HFFc6 (cell line): Measurements from ENCODE around the gene AUNIP. TPM values are rescaled to one million over a fixed set of nuclear protein-coding genes. Genes with fewer than 3 reads are reported as not detected.

Source experiments
- DNase-seq: peaks from one replicate; pipeline ENCODE4 v3.0.0-alpha.2; 2018
- H3K27ac Mint-ChIP-seq: 2 replicates; pipeline ENCODE4 v1.8.0; 2020; ENCODE audit warnings: mild to moderate bottlenecking, mixed read lengths
- H3K27me3 Mint-ChIP-seq: 2 replicates; pipeline ENCODE4 v1.8.0; 2021; ENCODE audit warnings: mild to moderate bottlenecking, moderate library complexity, mixed read lengths; ENCODE audit not compliant: insufficient read depth
- H3K36me3 Mint-ChIP-seq: 2 replicates; pipeline ENCODE4 v1.8.0; 2021; ENCODE audit warnings: low read depth, mixed read lengths
- H3K4me1 Mint-ChIP-seq: 2 replicates; pipeline ENCODE4 v1.8.0; 2020; ENCODE audit warnings: low read depth, mixed read lengths
- H3K4me3 Mint-ChIP-seq: 2 replicates; pipeline ENCODE4 v1.8.0; 2020; ENCODE audit warnings: mild to moderate bottlenecking, moderate library complexity, mixed read lengths
- H3K9me3 Mint-ChIP-seq: 2 replicates; pipeline ENCODE4 v1.8.0; 2020; ENCODE audit warnings: mild to moderate bottlenecking, mixed read lengths
- CTCF ChIP-seq: fragments of 200-600 bp; sonication (generic); IDR thresholded peaks from 2 replicates; pipeline ENCODE4 v1.5.0; 2021; ENCODE audit warnings: antibody characterized with exemption, mild to moderate bottlenecking
- total RNA-seq, 6 experiments: library from RNA; stranded (reverse); fragmentation: NEBNext Ultra II Directional; extraction: Animal tissue kit (Norgen Biotek cat#: 25700); gene quantifications; 2 replicates in 1 of 6; 3 replicates in 5 of 6; pipeline ENCODE4 v1.2.3, GENCODE V29; 2021

Gene AUNIP
- total RNA-seq, 6 experiments from 2014 or later = 2.4 to 3.6 (median 3.2) TPM

DNA sequence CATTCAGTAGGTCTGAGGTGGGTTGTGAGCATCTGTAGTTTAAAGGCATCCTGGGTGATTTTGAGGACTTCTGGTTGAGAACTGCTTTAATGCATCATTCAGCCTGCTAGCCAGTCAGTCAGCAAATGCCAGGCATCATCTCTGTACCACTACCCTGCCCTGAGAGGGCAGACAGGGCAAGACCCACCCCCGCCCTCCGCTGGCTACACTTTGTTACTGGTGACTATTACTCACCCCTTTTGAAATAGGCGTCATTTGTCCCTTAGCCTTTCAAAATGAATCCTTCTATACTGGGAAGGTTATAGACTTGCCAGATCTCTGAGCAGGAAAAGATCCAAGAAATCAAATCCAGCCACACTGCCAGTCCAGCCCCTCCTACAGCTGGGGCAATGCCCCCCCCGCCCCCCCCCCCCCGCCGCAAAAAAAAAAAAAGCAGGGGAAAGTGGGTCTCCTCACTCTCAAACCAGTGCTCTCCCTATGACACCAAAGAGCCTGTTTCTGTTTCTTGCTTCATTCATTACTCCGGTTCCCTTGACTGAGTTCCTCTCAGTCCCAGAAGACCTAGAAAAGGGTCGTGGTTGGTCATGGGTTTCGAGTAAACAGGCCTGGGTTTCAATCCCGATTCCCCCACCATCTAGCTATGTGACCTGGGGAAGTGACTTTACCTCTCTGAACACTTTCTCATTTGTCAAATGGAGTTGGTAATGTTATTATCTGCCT lies 54.9 kb downstream of the AUNIP start:
- peaks cover 32% of the 10 kb centered on the region for H3K4me1 Mint-ChIP-seq
- H3K27ac Mint-ChIP-seq = no peak overlapping the region
- H3K4me3 Mint-ChIP-seq = no peak overlapping the region
- peaks cover 2% of the 10 kb centered on the region for H3K27me3 Mint-ChIP-seq
- TF ChIP-seq CTCF = no peak
- no peaks in the 10 kb centered on the region; the same call in 1 of the 2 replicates for H3K36me3 Mint-ChIP-seq
- DNase-seq = no peak
- no peaks in the 10 kb centered on the region for H3K9me3 Mint-ChIP-seq

DNA sequence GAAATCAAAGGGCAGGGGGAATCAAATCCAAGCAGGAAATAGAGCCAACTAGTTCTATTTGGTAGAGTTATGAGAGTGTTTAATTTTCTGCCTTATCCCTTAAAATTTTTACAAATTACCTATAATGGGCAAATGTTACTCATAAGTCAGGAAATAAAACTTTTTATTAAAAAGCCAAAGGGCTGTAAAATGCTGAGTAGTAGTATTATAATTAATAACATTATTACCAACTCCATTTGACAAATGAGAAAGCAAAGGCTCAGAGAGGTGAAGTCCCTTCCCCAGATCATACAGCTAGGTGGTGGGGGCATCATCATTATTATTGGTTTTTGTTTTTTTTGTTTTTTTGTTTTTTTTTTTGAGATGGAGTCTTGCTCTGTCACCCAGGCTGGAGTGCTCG lies 55.9 kb downstream of the AUNIP start:
- Mint-ChIP-seq H3K9me3 (no peaks in the 10 kb centered on the region), H3K27me3 (peaks cover 2% of the 10 kb centered on the region), H3K36me3 (no peaks in the 10 kb centered on the region; the same call in 1 of the 2 replicates), H3K27ac (no peak overlapping the region), H3K4me1 (peaks cover 32% of the 10 kb centered on the region), H3K4me3 (no peak overlapping the region)
- no peak for DNase-seq
- TF ChIP-seq CTCF = no peak

GRCh38 chr1:25802915-25803314 lies 56.3 kb downstream of the AUNIP start:
- TF ChIP-seq CTCF = no peak
- H3K27me3 Mint-ChIP-seq = peaks cover 2% of the 10 kb centered on the region
- no peak overlapping the region for H3K27ac Mint-ChIP-seq
- no peaks in the 10 kb centered on the region; the same call in 1 of the 2 replicates for H3K36me3 Mint-ChIP-seq
- H3K4me1 Mint-ChIP-seq = peaks cover 32% of the 10 kb centered on the region
- no peak overlapping the region for H3K4me3 Mint-ChIP-seq
- no peak for DNase-seq
- H3K9me3 Mint-ChIP-seq = no peaks in the 10 kb centered on the region

DNA sequence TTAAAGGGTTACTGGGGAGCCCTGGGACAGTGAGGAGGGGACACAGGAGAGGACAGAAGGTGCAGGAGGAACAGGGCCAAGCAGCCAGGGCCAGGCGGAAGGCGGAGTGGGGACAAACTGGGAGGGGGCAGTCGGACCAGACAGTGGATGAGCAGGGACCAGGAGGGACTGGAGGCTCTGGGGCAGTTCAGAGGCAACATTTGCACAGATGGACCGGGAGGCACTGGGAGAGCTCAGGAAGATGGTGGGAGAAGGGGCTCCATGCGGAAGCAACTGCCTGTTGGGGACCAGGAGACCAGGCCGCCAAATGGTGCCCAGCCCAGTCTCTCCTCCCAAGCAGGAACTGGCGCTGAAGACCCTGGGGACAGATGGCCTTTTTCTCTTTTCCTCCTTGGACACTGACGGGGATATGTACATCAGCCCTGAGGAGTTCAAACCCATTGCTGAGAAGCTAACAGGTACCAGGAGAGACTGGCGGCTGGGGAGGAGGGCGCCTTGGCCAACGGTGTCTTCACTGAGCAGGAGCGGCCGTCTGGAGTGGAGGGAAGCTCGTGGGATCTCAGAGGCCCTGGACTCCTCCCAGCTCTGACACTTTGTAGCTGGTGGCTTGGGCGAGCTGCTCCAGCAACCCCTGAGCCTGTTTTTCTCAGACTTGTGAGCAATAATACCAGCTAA lies 58.4 kb downstream of the AUNIP start:
- Mint-ChIP-seq H3K9me3 (no peaks in the 10 kb centered on the region), H3K4me3 (peak overlapping the region; percentile 89), H3K4me1 (peaks cover 39% of the 10 kb centered on the region), H3K27ac (peak overlapping the region; percentile 63), H3K27me3 (peaks cover 7% of the 10 kb centered on the region), H3K36me3 (no peaks in the 10 kb centered on the region; the same call in 1 of the 2 replicates)
- no peak for DNase-seq
- no peak for TF ChIP-seq CTCF

- peak within 1 kb of the TSS; percentile 63 for H3K27ac Mint-ChIP-seq
- H3K4me3 Mint-ChIP-seq = peak within 1 kb of the TSS; percentile 89
- H3K4me1 Mint-ChIP-seq = peaks cover 37% of the 10 kb centered on the region
- no peak for TF ChIP-seq CTCF
- DNase-seq = no peak
- peaks cover 7% of the 10 kb centered on the region for H3K27me3 Mint-ChIP-seq
- H3K9me3 Mint-ChIP-seq = no peaks in the 10 kb centered on the region
- H3K36me3 Mint-ChIP-seq = no peaks in the 10 kb centered on the region
Observed at GRCh38 chr1:25799935-25800702, 59.1 kb downstream of the AUNIP start, which contains the start of gene SELENON. SELENON (plus strand) TSS chr1:25800193; CDS start chr1:25800231, 38 bp downstream.
